OCI-LY3 (cell line): ENCODE measurements around the gene SDK2.

Source experiments
- H2AFZ ChIP-seq: fragments of 200-600, 300-600 bp; shearing (Covaris generic); 2 replicates; pipeline ENCODE4 v1.6.0; 2014; ENCODE audit warnings: antibody characterized with exemption, low read depth, low read length
- H3K27ac ChIP-seq: fragments of 200-600, 300-600 bp; sonication (generic); 2 replicates; pipeline ENCODE4 v1.5.1; 2014; ENCODE audit warnings: mild to moderate bottlenecking, low read length, moderate library complexity, mixed read lengths
- H3K27me3 ChIP-seq: fragments of 200-600, 300-600 bp; sonication (generic); 2 replicates; pipeline ENCODE4 v1.6.1; 2014; ENCODE audit warnings: low read depth, low read length, mixed read lengths
- H3K36me3 ChIP-seq: fragments of 200-600, 300-600 bp; sonication (generic); replicated peaks from 2 replicates; pipeline ENCODE3; 2014; ENCODE audit warnings: low read depth, low read length, mixed read lengths
- H3K4me1 ChIP-seq: fragments of 300-600, 200-600 bp; sonication (generic); 2 replicates; pipeline ENCODE4 v1.6.1; 2014; ENCODE audit warnings: low read length, mixed read lengths
- H3K4me2 ChIP-seq: fragments of 200-600, 300-600 bp; sonication (generic); 2 replicates; pipeline ENCODE4 v1.6.1; 2014; ENCODE audit warnings: low read length, mixed read lengths
- H3K4me3 ChIP-seq: fragments of 300-600, 200-600 bp; sonication (generic); 2 replicates; pipeline ENCODE4 v1.5.1; 2014; ENCODE audit warnings: antibody characterized with exemption, mild to moderate bottlenecking, low read length, moderate library complexity
- H3K79me2 ChIP-seq: fragments of 300-600, 200-600 bp; shearing (Covaris generic); 2 replicates; pipeline ENCODE4 v1.6.1; 2014; ENCODE audit warnings: mild to moderate bottlenecking, low read length, mixed read lengths
- H3K9ac ChIP-seq: fragments of 300-600, 200-600 bp; shearing (Covaris generic); 2 replicates; pipeline ENCODE4 v1.6.0; 2014; ENCODE audit warnings: mild to moderate bottlenecking, low read length, moderate library complexity
- H3K9me3 ChIP-seq: fragments of 200-600, 300-600 bp; shearing (Covaris generic); 2 replicates; pipeline ENCODE4 v1.6.1; 2014; ENCODE audit warnings: low read length, mixed read lengths; ENCODE audit not compliant: insufficient read depth
- H4K20me1 ChIP-seq: fragments of 200-600, 300-600 bp; sonication (generic); 2 replicates; pipeline ENCODE4 v1.6.1; 2016; ENCODE audit warnings: low read length, mixed read lengths; ENCODE audit not compliant: insufficient read depth
- EZH2phosphoT487 ChIP-seq: fragments of 200-600 bp; shearing (Covaris generic); IDR thresholded peaks from 2 replicates; pipeline ENCODE4 v1.6.1; 2018; ENCODE audit warnings: antibody characterized with exemption, mixed run types, low read depth
- TF ChIP-seq, protein P1 (sequence below): fragments of 200-600, 300-600 bp; sonication (generic); IDR thresholded peaks from 2 replicates; pipeline ENCODE4 v1.5.1; 2014; ENCODE audit warnings: antibody characterized with exemption, low read length, low read depth

Gene SDK2

DNA sequence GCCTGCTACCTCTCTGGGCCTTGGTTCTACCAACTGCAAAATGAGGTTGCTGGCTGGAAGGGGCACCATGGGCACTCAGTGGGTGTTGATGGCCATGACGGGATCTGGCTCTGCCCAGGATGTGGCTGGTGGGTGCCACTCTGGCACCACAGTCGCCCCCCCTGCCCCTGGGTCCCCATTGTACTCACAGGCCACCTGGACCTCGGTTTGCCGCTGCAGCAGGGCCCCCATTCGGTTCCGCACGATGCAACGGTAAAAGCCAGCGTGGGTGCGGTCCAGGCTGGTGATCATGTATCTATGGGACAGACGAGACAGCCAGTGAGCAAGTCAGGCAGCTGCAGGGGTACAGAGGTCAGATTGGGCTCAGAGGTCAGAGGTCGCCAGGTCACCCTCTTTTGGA is 172.3 kb downstream of the SDK2 start:
- Histone ChIP-seq H3K4me3 (no peak overlapping the region), H3K9me3 (no peaks in the 10 kb centered on the region)

GRCh38 chr17:73470316-73470826 is 173.9 kb downstream of the SDK2 start:
- H3K27ac ChIP-seq, result no peak overlapping the region
- H3K9me3 ChIP-seq, result no peaks in the 10 kb centered on the region
- TF ChIP-seq, protein P1, sequence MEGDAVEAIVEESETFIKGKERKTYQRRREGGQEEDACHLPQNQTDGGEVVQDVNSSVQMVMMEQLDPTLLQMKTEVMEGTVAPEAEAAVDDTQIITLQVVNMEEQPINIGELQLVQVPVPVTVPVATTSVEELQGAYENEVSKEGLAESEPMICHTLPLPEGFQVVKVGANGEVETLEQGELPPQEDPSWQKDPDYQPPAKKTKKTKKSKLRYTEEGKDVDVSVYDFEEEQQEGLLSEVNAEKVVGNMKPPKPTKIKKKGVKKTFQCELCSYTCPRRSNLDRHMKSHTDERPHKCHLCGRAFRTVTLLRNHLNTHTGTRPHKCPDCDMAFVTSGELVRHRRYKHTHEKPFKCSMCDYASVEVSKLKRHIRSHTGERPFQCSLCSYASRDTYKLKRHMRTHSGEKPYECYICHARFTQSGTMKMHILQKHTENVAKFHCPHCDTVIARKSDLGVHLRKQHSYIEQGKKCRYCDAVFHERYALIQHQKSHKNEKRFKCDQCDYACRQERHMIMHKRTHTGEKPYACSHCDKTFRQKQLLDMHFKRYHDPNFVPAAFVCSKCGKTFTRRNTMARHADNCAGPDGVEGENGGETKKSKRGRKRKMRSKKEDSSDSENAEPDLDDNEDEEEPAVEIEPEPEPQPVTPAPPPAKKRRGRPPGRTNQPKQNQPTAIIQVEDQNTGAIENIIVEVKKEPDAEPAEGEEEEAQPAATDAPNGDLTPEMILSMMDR, result no peak
- TF ChIP-seq EZH2phosphoT487, result no peak
- no peak overlapping the region for H3K4me3 ChIP-seq
- no peak overlapping the region for H3K9ac ChIP-seq
- peaks cover 6% of the 10 kb centered on the region for H3K27me3 ChIP-seq
- H4K20me1 ChIP-seq, result no peaks in the 10 kb centered on the region
- no peak overlapping the region for H2AFZ ChIP-seq
- H3K79me2 ChIP-seq, result no peaks in the 10 kb centered on the region
- H3K4me2 ChIP-seq, result no peak overlapping the region
- no peaks in the 10 kb centered on the region for H3K4me1 ChIP-seq
- H3K36me3 ChIP-seq, result no peaks in the 10 kb centered on the region

More for the DNA sequence above, 172.3 kb downstream of the SDK2 start:
- H3K4me1 ChIP-seq, result no peaks in the 10 kb centered on the region
- TF ChIP-seq, protein P1, result no peak
- no peak for TF ChIP-seq EZH2phosphoT487
- H3K9ac ChIP-seq, result no peak overlapping the region
- no peak overlapping the region for H3K27ac ChIP-seq
- peaks cover 6% of the 10 kb centered on the region for H3K27me3 ChIP-seq
- H4K20me1 ChIP-seq, result no peaks in the 10 kb centered on the region
- H3K79me2 ChIP-seq, result no peaks in the 10 kb centered on the region
- H2AFZ ChIP-seq, result no peak overlapping the region
- H3K4me2 ChIP-seq, result no peak overlapping the region
- no peaks in the 10 kb centered on the region for H3K36me3 ChIP-seq

DNA sequence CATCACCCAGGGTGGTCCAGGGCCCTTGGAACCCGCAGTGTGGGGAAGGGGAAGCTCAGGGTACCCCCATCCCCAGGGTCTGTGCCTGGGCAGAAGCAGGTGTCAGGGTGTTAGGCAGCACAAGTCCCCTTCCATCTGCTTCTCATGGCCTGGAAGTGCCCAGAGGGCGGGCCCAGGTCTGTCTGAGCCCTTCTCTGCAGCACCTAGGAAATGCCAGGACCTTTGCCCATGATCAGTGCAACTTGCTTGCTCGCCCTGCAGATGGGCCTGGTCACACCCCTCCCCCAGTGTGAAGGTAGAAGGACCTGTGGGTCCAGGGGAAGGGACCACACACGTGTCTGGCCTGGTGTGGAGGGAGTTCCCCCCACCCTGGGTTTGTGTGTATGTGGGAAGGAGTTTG is 174.9 kb downstream of the SDK2 start:
- no peak overlapping the region for H3K9ac ChIP-seq
- no peaks in the 10 kb centered on the region for H3K79me2 ChIP-seq
- TF ChIP-seq EZH2phosphoT487, result no peak
- TF ChIP-seq, protein P1, result no peak
- H3K4me2 ChIP-seq, result no peak overlapping the region
- H3K4me3 ChIP-seq, result no peak overlapping the region
- H4K20me1 ChIP-seq, result no peaks in the 10 kb centered on the region
- no peaks in the 10 kb centered on the region for H3K9me3 ChIP-seq
- H3K27me3 ChIP-seq, result peaks cover 6% of the 10 kb centered on the region
- H3K4me1 ChIP-seq, result no peaks in the 10 kb centered on the region
- H3K27ac ChIP-seq, result no peak overlapping the region
- H3K36me3 ChIP-seq, result no peaks in the 10 kb centered on the region
- no peak overlapping the region for H2AFZ ChIP-seq

DNA sequence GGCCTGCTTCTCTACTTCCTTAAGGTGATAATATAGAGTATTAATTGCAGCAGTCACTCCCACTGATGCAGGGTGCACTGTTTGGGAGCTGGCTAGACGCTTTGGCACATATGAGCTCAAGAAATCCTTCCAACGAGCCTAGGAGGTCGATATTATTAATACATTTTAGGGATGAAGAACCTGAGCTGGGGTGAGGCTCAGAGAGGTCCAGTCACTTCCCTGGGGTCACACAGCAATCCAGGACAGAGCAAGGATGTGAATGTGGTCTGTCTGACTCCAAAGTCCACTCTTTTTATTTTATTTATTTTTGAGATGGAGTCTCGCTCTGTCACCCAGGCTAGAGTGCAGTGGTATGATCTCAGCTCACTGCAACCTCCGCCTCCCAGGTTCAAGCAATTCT is 176.0 kb downstream of the SDK2 start:
- H3K9me3 ChIP-seq, result no peaks in the 10 kb centered on the region
- H2AFZ ChIP-seq, result no peak overlapping the region
- H3K36me3 ChIP-seq, result no peaks in the 10 kb centered on the region
- peaks cover 6% of the 10 kb centered on the region for H3K27me3 ChIP-seq
- H3K27ac ChIP-seq, result no peak overlapping the region
- H3K4me2 ChIP-seq, result no peak overlapping the region
- H3K79me2 ChIP-seq, result no peaks in the 10 kb centered on the region
- TF ChIP-seq, protein P1, result no peak
- TF ChIP-seq EZH2phosphoT487, result no peak
- H4K20me1 ChIP-seq, result no peaks in the 10 kb centered on the region
- no peaks in the 10 kb centered on the region for H3K4me1 ChIP-seq
- H3K4me3 ChIP-seq, result no peak overlapping the region
- no peak overlapping the region for H3K9ac ChIP-seq
